ENCODE measurements around the gene HSF2.
"Not testable (repeated sequence)": the region's sequence is repeated elsewhere in the genome, so short reads cannot be mapped to it uniquely, and the experiment has no call there.

Gene HSF2

DNA sequence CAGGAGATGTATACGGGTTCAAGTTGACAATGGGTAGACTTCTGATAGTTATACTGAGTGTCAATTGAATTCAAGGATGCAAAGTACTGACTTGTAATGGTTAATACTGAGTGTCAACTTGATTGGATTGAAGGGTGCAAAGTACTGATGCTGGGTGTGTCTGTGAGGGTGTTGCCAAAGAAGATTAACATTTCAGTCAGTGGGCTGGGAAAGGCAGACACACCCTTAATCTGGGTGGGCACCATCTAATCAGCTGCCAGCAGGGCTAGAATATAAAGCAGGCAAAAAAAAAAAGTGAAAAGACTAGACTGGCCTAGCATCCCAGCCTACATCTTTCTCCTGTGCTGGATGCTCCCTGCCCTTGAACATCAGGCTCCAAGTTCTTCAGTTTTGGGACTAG lies 55.7 kb downstream of the HSF2 start:
- DNase-seq: not testable (repeated sequence)

DNA sequence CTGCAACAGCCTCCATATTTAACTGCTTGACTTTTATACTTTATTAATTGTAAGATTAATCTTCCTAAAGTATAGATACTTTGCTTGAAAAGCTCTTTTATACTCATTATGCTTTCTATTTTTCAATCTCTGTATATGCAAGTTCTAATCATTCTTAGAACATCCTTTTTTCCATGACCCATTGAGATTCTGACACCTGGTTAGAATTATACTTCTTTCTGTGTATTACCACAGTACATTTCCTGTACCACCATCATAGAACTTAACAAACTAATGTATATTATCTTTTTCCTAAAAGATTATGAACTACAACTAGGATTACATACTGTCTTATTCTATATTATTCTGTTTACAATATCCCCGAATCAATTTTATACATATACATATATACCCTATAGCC lies 58.6 kb downstream of the HSF2 start:
- DNase-seq: no peak

DNA sequence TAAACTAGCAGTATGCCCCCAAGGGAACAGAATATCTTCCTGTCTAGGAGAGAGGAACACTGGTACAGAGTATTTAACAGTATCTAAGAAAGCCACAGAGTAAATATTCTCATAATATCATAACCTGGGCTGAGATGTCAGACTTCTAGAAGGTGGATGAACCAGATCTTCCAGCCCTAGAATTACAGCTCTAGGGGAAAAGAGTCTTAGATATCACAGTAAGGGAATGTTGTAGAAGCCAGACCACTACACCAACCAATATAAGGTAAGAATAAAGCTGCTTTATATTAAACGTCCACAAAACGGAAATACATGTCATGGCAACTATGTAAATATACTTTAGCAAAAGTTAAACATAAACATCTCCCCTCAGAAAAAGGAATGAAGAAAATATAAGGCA lies 59.8 kb downstream of the HSF2 start:
- no peak for DNase-seq

DNA sequence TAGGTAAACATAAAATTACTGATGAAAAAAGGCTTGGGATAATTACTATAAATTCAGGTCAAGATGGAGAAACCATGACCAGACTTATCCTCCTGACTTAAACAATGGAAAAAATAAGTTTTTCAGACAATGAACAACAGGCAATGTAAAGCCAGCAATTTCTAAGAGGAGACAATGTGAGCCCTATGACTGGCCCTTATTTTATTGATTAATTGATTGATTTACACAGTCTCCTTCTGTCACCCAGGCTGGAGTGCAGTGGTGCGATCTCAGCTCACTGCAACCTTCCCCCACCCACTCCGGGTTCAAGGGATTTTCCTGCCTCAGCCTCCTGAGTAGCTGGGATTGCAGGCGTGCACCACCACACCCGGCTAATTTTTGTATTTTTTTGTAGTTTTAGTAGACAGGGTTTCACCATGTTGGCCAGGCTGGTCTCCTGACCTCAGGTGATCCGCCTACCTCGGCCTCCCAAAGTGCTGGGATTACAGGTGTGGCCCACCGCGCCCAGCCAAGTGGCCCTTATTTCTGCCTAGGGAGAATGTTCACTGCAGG lies 60.5 kb downstream of the HSF2 start:
- DNase-seq: not testable (repeated sequence)

DNA sequence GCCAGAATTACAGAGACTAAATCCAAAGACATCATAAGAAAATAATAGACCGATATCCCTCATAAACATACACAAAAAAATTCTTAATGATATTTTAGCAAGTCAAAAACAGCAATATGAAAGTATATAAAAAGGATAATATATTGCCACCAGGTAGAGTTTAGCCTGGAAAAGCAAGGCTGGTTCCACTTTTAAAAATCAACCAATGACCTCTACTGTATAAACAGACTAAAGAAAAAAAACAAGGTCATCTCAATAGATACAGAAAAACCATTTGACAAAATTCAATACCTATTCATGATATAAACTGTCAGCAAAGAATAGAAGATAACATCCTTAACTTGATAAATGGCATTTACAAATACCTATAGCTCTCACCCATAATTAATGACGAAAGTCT lies 62.4 kb downstream of the HSF2 start:
- DNase-seq: no peak

DNA sequence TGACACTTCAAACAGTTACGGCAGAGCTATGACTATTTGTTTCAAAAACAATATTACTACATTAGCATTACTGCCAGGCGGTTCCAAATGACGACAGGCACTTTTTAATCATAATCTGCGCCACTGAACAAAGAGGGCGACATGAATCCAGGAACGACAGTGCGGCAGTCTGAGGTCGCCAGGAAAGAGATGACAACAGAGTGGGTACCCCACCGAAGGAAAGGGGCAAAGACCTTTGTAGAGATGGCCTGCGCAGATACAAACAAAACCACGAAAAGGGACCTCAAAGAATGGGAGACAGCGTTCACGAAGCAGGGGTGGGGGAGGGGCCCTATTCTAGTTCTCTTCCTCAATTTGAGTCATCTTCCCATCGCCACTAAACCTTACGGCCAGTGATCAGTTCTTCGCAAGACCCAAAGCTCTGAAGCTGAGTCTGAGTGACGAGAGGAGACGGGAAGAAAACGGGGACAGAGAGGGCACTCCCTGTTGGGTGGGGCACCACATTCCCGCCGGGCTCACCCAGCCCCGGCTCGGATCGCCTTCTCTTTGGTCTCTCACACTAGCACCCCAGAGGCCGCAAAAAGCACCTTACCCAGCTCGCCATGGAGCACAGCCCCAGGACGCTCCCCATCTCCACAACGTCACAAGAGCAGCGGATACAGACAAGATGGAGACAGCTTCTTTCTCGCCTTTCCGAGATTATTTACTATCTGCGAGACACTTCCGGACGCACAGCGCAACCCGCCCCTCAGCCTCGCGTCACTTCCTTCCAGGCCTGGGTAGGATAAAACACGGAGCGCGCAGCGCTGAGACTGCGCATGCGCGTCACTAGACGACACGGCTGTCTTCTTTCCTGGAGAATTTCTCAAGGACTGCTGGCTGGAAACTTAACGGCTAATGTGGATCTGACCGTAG lies 71.9 kb downstream of the HSF2 start, which contains the start of gene SERINC1:
SERINC1 (minus strand) TSS at position 701 of the 915 bp plus-strand sequence; CDS start at position 631, 70 bp downstream.
- DNase-seq: peak; percentile 94

DNA sequence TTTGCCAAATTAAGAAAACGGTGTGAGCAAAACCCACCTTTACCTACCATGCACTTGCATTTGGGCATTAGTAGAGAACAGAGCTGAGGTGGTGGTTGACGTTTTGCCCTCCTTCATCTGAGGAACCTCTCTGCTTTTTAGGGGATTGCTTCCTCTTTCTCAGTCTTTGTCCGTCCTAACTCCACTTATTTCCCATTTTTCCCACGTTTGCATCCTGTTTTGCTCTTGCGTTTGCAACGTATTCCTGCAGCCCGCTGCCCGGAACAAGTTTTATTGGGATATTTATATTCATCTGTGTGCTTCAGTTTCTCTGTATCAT lies 72.5 kb downstream of the HSF2 start:
- DNase-seq: no peak

DNA sequence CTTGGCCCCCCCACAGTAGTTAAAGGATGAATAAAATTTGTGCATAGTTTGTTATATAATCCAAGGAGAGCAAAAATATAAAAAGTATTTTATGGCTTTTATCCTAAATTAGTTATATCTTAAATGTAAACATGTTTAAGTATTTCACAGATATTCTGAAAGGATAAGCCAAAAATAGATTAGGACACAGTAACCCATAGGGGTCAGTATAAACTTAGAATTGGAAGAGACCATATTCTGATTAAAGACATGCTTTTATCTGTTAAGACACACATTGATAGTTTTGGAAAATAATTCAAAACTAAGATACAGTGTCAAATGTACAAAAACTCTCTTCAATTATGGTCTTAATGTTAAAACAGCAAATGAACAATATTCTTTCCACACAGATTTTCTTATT lies 76.7 kb downstream of the HSF2 start:
- peak; percentile 39 for DNase-seq

DNA sequence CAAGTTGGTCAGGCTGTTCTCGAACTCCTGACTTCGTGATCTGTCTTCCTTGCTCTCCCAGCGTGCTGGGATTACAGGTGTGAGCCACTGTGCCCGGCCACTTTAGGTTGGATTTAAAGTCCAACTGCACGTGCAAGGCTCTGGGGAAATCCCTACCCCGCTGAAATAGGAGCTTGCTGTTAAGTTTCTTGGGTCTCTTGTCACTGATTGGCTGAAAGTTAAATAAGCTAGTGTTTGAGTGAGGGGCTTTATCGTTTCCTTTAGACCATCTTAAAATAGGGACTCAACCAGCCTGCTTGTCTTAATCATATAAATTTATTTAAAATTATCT lies 83.3 kb downstream of the HSF2 start:
- no peak for DNase-seq

Measured in CD4-positive, alpha-beta T cell treated with Interleukin-12 subunit alpha and Interleukin-12 subunit beta, for 1 hour (primary cell).